Renal cortex interstitium (tissue), 11 donors: ENCODE results near the gene ZNF629. TPM values are rescaled to one million over a fixed set of nuclear protein-coding genes. Genes with fewer than 3 reads are reported as not detected.
A peak's percentile ranks its signal among the peaks of the same experiment; 100 is the strongest.

ENCODE experiments used
- DNase-seq, 11 donors: peaks; one replicate each; pipeline ENCODE4 v3.0.0-alpha.2; 2013; ENCODE audit warnings: low read depth in 9 of 11, low spot score in 4 of 11; ENCODE audit errors: extremely low read depth in 1 of 11
- polyA plus RNA-seq, 3 donors: library from polyadenylated mRNA; unstranded; fragments of 120-200 nt; gene quantifications; one replicate each; pipeline ENCODE4 v1.2.1, GENCODE V29; 2013; ENCODE audit not compliant: insufficient read length in 3 of 3

ZNF629 gene
- polyA plus RNA-seq, 3 donors, result 25.6 to 31.6 (median 28.3) TPM

DNA sequence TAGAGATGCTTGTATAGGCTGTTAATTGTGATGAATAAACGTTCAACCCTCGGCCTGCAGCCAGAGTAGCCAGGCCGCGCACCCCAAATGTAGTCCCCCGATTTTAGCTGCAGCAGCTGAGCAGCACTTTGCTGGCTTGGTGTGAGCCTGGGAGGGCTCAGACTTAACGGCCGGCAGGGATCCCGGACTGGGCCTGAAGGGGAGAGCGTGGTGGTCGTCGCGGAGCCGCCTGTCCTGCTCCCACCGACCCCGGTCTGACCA lies 11.9 kb downstream of the ZNF629 start:
- DNase-seq, result no peak

DNA sequence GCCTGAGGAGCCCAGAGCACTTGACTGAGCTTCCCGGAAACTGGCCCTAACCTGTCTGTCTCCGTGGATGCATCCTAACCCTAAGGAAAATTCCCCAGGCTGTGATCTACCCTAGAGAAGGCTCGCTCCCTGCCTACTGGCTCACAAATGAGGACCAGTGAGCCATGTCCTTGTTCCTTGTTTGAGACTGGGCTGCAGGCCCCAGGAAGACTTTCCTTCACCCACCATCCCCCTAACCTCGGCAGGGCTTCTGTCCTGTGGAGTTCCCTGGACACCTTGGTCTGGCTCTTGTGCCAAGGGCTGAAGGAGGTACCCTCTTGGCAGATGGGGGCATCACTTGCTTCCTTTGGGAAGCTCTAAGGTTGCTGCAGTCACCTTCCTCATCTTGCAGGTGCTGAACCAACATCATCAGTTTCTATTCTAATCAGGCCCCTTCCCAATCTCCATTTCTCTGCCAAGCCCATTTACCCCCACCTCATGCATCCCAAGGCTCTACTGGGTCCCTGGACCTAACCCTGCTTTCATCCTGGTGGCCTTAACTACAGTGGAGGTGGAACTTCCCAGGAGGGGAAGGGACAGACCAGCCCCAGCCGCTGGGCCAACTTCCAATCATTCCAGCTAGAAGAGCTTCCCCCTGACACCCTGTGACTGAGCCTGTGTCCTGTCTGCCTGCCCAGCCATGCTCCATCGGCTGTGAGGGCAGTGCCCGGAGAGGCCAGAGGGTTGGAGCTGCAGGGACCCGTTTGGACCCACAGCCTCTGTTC lies 12.5 kb downstream of the ZNF629 start:
- no peak for DNase-seq

GRCh38 chr16:30773826-30774225 lies 13.2 kb downstream of the ZNF629 start:
- no peak for DNase-seq

DNA sequence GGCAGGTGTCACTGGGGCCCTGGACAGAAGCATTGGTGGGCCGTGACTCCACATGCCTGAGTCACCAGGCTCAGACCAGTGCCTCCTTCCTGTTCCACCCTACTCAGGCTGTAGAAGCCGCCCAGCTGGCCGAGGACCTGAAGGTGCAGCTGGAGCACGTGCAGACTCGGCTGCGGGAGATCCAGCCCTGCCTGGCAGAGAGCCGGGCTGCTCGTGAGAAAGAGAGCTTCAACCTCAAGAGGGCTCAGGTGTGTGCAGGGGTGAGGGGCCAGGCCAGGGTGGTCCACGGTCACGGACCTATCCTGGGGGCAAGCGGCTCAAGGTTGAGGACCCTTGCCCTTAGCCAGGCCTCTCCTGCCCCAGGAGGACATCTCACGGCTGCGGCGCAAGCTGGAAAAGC lies 15.3 kb downstream of the ZNF629 start:
- no peak for DNase-seq

DNA sequence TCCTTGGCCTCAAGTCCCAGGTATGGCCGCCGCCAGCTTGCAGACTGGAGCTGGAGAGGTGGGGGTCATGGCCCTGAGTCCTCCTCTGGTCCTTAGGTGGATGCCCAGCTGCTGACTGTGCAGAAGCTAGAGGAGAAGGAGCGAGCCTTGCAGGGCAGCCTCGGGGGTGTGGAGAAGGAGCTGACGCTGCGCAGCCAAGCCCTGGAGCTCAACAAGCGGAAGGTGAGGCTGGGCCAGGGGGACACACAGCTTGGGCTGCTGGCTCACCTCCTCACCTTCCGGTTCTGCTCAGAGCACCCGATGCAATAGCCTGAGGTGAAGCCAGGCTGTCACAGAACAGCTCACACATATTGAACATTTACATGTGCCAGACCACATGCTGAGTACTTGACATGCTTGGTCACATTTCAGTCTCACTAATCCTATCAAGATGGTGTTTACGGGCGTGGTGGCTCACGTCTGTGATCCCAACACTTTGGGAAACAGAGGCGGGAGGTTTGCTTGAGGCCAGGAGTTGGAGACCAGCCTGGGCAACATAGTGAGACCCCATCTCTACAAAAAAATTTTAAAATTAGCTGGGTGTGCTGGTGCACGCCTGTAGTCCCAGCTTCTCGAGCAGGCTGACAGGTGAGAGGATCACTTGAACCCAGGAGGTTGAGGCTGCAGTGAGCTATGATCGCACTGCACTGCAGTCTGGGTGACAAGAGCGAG lies 17.5 kb downstream of the ZNF629 start:
- no peak for DNase-seq

DNA sequence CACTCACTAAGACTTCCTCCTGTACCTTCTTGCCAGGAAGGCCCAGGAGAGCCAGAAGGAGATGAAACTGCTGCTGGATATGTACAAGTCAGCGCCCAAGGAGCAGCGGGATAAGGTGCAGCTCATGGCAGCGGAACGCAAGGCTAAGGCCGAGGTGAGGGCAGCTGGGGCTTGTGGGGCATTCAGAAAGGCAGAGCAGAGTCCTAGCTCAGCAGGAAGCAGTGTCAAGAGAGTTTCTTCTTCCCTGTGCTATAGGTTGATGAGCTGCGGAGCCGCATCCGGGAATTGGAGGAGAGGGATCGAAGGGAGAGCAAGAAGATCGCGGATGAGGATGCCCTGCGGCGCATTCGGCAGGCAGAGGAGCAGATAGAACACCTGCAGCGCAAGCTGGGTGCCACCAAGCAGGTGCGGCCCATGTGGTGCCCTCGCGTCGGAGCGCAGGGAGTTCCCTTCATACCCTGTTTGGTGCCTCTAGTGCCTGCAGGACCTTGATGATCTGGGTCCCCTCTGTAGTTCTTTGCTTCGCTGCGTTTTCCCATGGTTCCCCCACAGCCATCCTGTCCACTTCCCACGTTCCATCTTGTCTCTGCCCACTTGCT lies 18.3 kb downstream of the ZNF629 start:
- no peak for DNase-seq

GRCh38 chr16:30767767-30768465 lies 19.1 kb downstream of the ZNF629 start:
- no peak for DNase-seq

GRCh38 chr16:30766933-30767284 lies 20.1 kb downstream of the ZNF629 start:
- no peak for DNase-seq

GRCh38 chr16:30766206-30766932 lies 20.6 kb downstream of the ZNF629 start:
- no peak for DNase-seq

GRCh38 chr16:30764816-30765465 lies 22.1 kb downstream of the ZNF629 start:
- no peak for DNase-seq

GRCh38 chr16:30764086-30764485 lies 22.9 kb downstream of the ZNF629 start:
- no peak for DNase-seq

- no peak for DNase-seq
Observed at GRCh38 chr16:30762991-30763725, 23.8 kb downstream of the ZNF629 start.

DNA sequence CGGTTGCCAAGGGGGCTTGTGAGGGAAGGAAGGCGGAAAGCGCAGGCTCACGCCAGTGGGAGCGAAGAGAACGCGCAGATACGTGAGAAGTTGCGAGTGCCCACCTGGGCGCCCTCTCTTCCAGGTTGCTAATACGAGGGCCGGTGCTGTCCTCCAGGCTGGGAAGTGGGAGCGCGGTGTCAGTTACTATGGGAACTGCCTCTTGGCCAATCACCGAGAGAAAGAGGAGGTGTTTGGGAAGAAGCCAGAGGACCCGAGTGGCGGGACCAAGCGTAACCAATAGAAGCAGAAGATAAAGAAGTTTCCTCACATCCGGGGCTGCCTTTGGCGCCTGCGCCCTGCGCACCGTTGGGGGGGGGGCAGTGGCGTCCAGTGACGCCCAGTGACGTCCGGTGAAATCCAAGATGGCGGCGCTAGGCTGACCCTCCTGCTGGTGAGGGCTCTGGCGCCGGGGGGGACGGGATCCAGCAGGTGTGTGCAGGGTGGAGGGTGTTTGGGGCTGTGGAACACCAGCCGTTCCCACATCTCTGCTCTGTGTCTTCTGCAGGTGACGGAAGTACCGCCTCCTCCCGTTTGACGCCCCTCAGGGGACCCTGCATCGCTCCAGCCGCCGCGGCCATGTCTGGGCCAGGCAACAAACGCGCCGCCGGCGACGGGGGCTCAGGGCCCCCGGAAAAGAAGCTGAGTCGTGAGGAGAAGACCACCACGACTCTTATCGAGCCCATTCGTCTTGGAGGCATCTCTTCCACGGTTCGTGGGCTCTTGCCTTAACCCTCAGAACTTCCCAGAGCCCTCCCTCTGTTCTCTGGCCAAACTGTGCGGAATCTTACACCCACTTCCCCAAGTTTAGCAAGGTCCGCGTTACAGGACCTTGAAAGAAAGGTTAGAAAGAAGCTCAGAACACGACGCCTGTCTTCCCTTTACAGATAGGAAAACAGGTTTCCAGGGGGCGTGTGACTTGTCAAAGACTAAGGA lies 24.8 kb downstream of the ZNF629 start, which contains the start of the genes CFAP119 and RNF40:
CFAP119 (minus strand) TSS at position 135 of the 975 bp plus-strand sequence. CDS start 314 bp downstream, outside the sequence.
RNF40 (plus strand) TSS at position 395 of the 975 bp plus-strand sequence; CDS start at position 619, 224 bp downstream.
- DNase-seq, result peak; percentile 93 to 99 (median 97)

- DNase-seq, result peak in 2 of 11 donors; percentile 29 to 43
Observed at GRCh38 chr16:30761427-30761927, 25.5 kb downstream of the ZNF629 start.

DNA sequence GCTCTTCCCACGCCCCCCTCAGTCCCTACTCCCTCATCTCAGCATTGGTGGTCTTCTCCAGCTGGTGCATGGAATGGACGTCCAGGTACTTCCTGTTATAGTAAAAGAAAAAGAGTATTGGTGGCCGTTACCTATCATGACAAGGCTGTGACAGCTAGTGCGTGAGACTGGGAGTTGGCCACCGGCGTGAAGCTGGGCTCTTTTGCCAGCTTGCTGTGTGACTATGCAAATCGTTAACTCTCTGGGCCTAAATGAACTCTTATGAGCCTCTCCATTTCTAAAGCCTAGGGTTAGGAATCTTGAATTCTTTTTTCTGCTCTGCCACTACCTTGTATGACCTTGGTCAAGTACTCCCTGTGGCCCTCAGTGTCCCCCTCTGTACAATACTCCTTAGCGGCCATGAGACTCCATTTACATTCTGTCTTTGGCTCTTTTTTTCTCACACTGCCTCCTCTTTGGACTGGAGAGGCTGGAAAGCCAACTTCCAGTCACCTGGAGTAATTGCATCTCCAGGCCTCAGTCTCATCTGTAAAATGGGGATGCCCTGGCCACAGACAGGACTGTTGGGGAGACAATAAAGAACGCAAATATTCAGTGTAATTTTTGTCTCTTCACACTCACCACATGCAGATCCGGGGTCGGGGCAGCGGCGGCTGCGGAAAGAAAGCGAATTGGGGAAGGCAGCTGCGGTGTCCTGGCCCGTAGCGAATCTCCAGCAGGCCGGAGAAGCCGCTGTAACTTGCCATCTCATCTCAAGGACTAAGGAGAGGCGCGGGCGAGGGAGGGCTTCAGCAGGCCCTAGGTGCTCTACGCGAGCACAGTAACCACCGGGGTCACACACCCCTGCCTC lies 26.2 kb downstream of the ZNF629 start:
- no peak for DNase-seq
